ENCODE results near the gene PHKA1.
"Not testable (repeated sequence)": the region's sequence is repeated elsewhere in the genome, so short reads cannot be mapped to it uniquely, and the experiment has no call there.

Gene PHKA1

DNA sequence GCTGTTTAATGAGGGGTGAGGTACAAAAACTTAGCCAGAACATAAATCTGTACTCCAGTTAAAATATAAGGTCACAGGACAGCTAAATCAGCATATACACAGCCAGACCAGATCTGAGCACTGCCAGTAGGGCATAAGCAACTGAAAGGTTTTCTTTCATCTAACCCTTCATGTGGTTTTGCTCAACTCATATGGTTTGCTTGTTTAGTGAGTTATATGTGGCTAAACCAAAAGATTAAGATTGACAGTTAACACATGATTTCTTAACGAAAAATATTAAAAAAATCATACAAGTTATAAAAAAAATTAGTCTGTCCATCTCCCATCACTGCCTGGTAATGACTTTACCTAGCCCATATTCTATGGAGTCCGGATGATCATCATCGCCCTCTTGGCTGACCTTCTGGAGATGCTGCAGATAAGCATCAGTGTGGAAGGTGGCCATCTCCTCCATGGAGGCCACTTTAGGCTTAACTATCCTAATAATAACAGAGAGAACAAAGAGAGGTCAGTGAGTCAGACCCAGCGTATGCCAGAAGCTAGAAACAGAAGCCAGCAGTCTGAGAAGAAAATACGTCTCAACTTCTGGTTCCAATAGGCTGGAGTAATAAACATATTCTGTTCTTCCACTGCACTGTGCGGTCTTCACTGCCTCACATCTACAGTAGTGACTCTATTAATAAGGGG lies 145.6 kb downstream of the PHKA1 start:
- DNase-seq = no peak

- no peak for DNase-seq
Observed at GRCh38 chrX:72566448-72566847, 147.7 kb downstream of the PHKA1 start.

- DNase-seq = not testable (repeated sequence)
Observed at GRCh38 chrX:72559655-72560054, 154.5 kb downstream of the PHKA1 start.

DNA sequence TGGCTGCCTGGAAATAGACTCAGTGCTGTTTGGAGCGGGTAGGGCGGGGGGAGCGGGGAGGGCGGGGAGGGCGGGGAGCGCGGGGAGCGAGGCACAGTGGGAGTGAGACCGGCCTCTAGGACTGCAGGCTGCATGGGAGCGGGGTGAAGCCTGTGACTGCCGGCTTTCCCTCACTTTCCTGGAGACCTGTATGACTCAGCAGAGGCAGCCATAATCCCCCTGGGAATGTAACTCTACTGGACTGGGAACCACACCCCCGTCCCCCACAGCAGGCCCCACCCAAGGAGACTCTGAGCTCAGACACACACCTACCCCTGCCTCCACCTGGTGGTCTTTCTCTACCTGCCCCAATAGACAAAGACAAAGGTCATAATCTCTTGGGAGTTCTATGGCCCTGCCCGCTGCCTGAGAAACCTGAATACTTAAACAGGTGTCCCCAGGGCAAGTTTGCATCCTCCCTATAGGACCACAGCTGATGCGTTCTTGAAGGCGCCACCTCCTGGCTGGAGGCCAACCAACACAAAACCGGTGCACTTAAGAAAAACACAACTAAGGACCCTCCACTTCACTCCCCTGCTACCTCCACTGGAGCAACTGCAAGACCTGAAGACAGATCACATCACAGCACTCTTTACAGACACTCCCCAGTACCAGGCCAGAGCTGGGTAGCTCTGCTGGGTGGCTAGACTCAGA lies 159.5 kb downstream of the PHKA1 start:
- DNase-seq = no peak

DNA sequence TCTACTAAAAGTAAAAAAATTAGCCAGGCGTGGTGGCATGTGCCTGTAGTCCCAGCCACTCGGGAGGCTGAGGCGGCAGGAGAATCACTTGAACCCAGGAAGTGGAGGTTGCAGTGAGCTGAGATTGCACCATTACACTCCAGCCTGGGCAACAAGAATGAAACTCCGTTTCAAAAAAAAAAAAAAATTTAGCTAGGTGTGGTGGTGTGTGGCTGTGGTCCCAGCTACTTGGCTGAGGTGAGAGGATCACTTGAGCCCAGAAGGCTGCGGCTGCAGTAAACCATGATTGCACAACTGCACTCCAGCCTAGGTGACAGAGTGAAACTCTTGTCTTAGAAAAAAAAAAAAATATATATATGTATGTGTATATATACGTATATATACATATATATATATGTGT lies 161.7 kb downstream of the PHKA1 start:
- DNase-seq = not testable (repeated sequence)

DNA sequence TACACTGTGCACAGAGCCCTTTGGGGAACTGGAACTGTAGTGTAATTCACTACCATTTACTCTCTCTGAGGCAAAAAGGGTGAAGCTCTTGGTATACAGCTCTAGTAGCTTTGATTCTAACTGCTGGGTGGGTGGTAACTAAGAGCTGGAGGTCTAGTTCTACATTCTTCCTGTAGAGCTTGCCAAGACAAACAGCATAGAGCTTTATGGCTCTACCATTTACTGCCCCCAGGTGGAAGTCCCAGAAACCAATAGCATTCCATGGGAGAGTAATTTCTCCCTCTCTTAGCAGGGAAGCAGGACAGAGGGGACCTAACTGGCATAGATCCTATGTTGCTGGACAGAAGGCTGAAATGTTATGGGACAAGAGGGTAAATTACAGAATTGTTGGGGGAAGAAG lies 168.1 kb downstream of the PHKA1 start:
- peak in 1 of 2 experiments; percentile 3 for DNase-seq

DNA sequence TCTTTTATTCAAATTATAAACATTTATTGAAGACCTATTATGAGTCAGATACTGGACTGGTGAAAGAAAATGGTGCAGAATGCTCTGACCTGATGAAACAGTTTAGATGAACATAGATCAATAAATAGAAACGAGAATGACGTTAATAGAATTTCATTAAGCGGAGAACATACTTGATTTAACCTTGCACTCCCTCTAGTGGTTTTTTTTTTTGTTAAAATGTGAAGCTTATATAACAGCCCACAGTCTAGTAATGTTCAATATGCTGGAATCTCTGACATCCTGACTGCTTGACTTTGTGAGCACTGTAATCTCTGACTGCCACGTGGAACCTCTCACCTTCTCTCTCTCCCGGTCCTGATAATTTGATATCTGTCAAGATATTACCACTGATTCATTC lies 173.8 kb downstream of the PHKA1 start:
- no peak for DNase-seq

DNA sequence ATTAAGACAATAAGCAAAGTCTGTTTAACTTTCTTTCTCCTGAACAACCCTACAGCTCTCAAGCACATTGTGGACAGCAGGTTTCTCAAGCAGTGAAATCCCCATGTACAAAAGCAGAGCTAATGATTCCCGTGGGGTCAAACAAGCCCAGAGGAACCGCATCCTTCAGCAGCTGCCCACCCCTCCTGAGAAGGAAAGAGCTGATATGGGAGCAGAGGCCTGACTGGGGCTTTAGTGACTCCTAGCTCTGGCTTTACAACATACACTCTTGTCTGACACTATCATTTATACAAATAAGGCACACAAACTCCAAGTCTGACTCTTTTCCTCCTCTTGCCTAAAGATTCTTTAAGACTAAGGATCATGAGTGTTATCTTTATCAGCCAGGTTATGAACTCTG lies 174.3 kb downstream of the PHKA1 start:
- no peak for DNase-seq

GRCh38 chrX:72536542-72536941 lies 177.6 kb downstream of the PHKA1 start:
- DNase-seq = no peak

DNA sequence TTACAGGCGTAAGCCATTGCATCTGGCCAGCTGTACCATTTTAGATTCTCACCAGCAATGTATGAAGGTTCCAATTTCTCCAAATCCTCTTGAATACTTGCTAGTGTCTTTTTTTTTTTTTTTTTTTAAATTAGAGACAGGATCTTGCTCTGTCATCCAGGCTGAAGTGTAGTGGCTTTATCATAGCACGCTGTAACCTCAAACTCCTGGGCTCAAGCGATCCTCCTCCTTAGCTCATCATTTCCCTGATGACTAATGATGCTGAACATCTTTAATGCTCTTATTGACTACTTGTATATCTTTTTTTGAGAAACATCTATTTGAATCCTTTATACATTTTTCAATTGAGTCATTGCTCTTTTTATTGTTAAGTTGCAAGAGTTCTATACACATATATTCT lies 181.7 kb downstream of the PHKA1 start:
- DNase-seq = no peak
